ENCODE measurements around the gene CDC42EP4. TPM values are rescaled to one million over a fixed set of nuclear protein-coding genes. Genes with fewer than 3 reads are reported as not detected.
"Not testable (repeated sequence)": the region's sequence is repeated elsewhere in the genome, so short reads cannot be mapped to it uniquely, and the experiment has no call there.

The CDC42EP4 gene
- polyA plus RNA-seq, 3 donors from 2014 or later: 0.26 to 0.41 TPM; not detected in 1

DNA sequence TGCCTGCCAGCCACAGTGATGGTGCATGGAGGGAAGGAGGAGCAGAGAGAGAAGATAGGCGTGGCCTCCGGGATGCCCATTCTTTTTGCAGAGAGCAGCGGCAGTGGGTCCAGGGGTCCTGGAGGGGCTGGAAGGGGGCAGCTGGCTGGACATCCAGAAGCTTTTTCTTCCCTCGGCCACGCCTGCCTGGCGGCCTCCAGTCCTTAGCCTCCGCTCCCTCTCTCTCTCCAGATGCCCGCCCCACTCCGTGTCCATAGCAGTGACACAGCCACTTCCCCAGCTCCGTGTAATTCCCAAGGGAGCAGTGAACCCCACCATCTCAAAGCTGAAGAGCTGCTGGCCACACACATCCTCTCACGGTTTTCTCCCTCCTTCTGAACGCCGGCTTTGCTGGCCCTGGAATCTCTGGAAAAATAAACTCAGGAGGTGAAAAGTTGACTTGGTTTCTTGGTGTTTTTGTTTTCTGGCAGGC lies 26.3 kb upstream of the CDC42EP4 start:
- DNase-seq: no peak
- H3K4me1 Mint-ChIP-seq: no peaks in the 10 kb centered on the region
- H3K9me3 Mint-ChIP-seq: no peaks in the 10 kb centered on the region
- no peak overlapping the region for H3K27ac Mint-ChIP-seq
- no peak overlapping the region for H3K4me3 Mint-ChIP-seq
- H3K27me3 Mint-ChIP-seq (ENCODE audit: low read depth in 3 of 3): peaks cover 0 to 2% (median 0%) of the 10 kb centered on the region in 3 donors
- no peaks in the 10 kb centered on the region for H3K36me3 Mint-ChIP-seq

DNA sequence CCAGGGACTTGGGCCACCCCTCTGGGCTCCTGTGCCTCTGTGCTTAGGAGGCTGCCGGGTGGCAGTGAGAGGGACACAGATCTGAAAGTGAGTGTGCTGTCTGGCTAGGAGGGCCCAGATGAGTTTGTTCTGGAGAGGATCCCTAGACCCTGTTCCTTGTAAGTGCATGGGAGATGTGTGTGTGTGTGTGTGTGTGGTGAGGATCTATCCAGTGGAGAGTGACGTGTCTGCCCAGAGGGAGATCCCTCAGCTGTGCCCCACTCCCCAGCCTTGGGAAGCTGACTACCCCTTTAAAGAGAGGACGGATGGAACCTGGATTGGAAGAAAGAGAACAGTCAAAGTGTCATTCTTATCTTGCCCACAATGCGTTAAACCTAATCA lies 25.5 kb upstream of the CDC42EP4 start:
- Mint-ChIP-seq H3K27ac (no peak overlapping the region), H3K4me3 (no peak overlapping the region), H3K36me3 (no peaks in the 10 kb centered on the region), H3K9me3 (no peaks in the 10 kb centered on the region), H3K27me3 (ENCODE audit: low read depth in 3 of 3) (peaks cover 0 to 4% (median 0%) of the 10 kb centered on the region in 3 donors), H3K4me1 (no peaks in the 10 kb centered on the region)
- no peak for DNase-seq

DNA sequence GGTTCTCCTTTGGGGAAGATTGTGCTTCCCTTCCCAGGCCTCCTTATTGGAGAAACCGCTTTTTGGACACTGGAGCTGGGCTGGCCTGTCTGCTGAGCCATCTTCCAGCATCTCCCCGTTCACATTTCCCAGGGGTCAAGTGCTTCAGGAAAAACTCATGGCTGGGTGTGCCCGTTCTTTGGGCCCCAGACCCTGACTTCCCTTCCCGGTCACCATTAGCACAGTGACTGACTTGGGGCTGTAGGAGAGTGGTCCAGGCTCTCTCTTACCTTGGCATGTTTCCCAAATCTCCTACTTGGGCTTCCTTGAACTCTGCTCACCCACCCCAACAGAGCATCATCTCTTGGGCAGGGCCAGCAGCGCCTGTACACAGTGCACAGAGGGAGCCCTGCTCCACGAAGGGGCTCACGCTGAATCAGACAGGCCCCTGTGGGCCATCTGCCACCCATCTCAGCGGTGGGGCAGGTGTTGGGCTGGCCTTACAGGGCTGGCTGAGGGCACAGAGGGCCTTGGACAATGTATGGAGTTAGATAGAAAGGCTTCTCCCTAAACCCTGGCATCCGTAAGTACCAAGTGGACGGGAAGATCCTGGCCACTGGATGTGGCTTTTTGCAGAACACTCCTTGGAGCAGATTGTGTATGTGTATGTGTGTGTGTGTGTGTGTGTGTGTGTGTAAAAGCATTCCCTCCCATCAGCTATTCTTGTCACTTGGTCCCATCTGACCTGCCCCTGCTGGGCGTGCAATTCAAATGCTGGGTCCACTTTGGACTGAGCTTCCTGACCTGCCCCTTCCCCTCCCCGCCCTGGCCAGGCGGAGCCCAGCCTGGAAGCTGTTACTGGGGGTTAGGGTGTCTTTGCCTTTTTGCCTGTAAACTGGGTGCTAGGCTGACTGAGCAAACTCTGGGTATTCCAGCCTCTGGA lies 24.9 kb upstream of the CDC42EP4 start:
- Mint-ChIP-seq H3K27me3 (ENCODE audit: low read depth in 3 of 3) (peaks cover 0 to 4% (median 0%) of the 10 kb centered on the region in 3 donors), H3K9me3 (no peaks in the 10 kb centered on the region), H3K27ac (no peak overlapping the region), H3K4me3 (no peak overlapping the region), H3K36me3 (no peaks in the 10 kb centered on the region), H3K4me1 (no peaks in the 10 kb centered on the region)
- DNase-seq: no peak

GRCh38 chr17:73335591-73336407 lies 24.0 kb upstream of the CDC42EP4 start:
- H3K27ac Mint-ChIP-seq: no peak overlapping the region
- H3K36me3 Mint-ChIP-seq: no peaks in the 10 kb centered on the region
- DNase-seq: no peak
- no peak overlapping the region for H3K4me3 Mint-ChIP-seq
- H3K4me1 Mint-ChIP-seq: no peaks in the 10 kb centered on the region
- H3K9me3 Mint-ChIP-seq: no peaks in the 10 kb centered on the region
- H3K27me3 Mint-ChIP-seq (ENCODE audit: low read depth in 3 of 3): peaks cover 0 to 4% (median 0%) of the 10 kb centered on the region in 3 donors

GRCh38 chr17:73334771-73335513 lies 23.1 kb upstream of the CDC42EP4 start:
- Mint-ChIP-seq H3K27ac (no peak overlapping the region), H3K4me1 (no peaks in the 10 kb centered on the region), H3K9me3 (no peaks in the 10 kb centered on the region), H3K4me3 (no peak overlapping the region), H3K36me3 (no peaks in the 10 kb centered on the region), H3K27me3 (ENCODE audit: low read depth in 3 of 3) (peaks cover 0 to 4% (median 0%) of the 10 kb centered on the region in 3 donors)
- DNase-seq: no peak

DNA sequence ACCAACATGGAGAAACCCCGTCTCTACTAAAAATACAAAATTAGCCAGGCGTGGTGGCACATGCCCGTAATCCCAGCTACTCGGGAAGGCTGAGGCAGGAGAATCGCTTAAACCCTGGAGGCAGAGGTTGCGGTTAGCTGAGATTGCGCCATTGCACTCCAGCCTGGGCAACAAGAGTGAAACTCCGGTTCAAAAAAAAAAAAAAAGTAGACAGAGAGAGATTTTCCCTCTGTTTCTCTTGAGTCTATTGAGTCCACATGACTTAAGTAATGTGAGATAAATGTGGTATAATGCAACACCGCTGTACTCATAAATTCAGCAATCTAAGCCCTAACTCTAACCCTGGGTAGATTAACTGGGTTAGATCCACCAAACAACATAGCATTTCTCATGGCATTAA lies 21.6 kb upstream of the CDC42EP4 start:
- H3K27me3 Mint-ChIP-seq (ENCODE audit: low read depth in 3 of 3); H3K27ac Mint-ChIP-seq; H3K36me3 Mint-ChIP-seq; H3K9me3 Mint-ChIP-seq; H3K4me3 Mint-ChIP-seq; DNase-seq; H3K4me1 Mint-ChIP-seq: not testable (repeated sequence)

GRCh38 chr17:73331060-73331459 lies 19.3 kb upstream of the CDC42EP4 start:
- H3K9me3 Mint-ChIP-seq: no peaks in the 10 kb centered on the region
- peaks cover 0 to 5% (median 5%) of the 10 kb centered on the region in 3 donors for H3K27me3 Mint-ChIP-seq (ENCODE audit: low read depth in 3 of 3)
- H3K4me1 Mint-ChIP-seq: no peaks in the 10 kb centered on the region
- H3K27ac Mint-ChIP-seq: no peak overlapping the region
- no peak for DNase-seq
- no peaks in the 10 kb centered on the region for H3K36me3 Mint-ChIP-seq
- H3K4me3 Mint-ChIP-seq: no peak overlapping the region

DNA sequence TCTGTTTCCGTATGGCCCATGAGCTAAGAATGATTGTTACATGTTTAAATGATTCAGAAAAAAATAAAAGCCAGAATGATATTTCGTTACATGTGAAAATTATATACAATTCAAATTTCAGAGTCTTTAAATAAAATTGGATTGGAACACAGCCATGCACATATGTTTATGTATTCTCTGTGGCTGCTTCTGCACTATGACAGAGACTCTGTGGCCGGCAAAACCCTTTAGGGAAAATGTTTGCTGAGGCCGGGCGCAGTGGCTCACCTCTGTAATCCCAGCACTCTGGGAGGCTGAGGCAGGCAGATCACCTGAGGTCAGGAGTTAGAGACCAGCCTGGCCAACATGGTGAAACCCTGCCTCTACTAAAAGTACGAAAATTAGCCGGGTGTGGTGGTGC lies 15.9 kb upstream of the CDC42EP4 start:
- Mint-ChIP-seq H3K36me3 (no peaks in the 10 kb centered on the region), H3K4me3 (no peak overlapping the region), H3K4me1 (no peaks in the 10 kb centered on the region), H3K27ac (no peak overlapping the region), H3K27me3 (ENCODE audit: low read depth in 3 of 3) (peaks cover 0 to 12% (median 3%) of the 10 kb centered on the region in 3 donors), H3K9me3 (no peaks in the 10 kb centered on the region)
- DNase-seq: no peak

- Mint-ChIP-seq H3K4me3 (no peak overlapping the region), H3K4me1 (no peaks in the 10 kb centered on the region), H3K27ac (no peak overlapping the region), H3K27me3 (ENCODE audit: low read depth in 3 of 3) (peaks cover 0 to 12% (median 4%) of the 10 kb centered on the region in 3 donors), H3K9me3 (no peaks in the 10 kb centered on the region), H3K36me3 (no peaks in the 10 kb centered on the region)
- no peak for DNase-seq
These were observed 13.7 kb upstream of the CDC42EP4 start for GRCh38 chr17:73325527-73325842.

- Mint-ChIP-seq H3K4me1 (no peaks in the 10 kb centered on the region), H3K27ac (no peak overlapping the region), H3K27me3 (ENCODE audit: low read depth in 3 of 3) (peaks cover 0 to 12% (median 4%) of the 10 kb centered on the region in 3 donors), H3K4me3 (no peak overlapping the region), H3K36me3 (no peaks in the 10 kb centered on the region), H3K9me3 (no peaks in the 10 kb centered on the region)
- no peak for DNase-seq
These were observed 13.1 kb upstream of the CDC42EP4 start for GRCh38 chr17:73324711-73325526.

DNA sequence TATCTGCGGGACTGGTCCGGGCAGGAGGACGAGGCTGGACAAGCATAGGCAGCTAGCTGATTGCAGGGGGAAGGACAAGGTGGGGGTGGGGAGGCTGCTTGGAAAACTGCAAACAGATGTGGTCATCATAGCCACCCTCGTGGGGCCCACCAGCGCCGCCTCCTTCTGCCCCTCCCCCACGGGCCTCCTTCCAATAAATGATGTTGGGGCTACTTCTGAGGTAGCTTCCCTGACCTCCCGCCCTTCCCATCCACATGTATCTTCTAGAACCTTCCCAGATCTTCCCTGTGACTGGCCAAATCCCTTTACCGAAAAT lies 12.3 kb upstream of the CDC42EP4 start:
- Mint-ChIP-seq H3K27me3 (ENCODE audit: low read depth in 3 of 3) (peaks cover 0 to 15% (median 4%) of the 10 kb centered on the region in 3 donors), H3K4me1 (no peaks in the 10 kb centered on the region), H3K36me3 (no peaks in the 10 kb centered on the region), H3K4me3 (no peak overlapping the region), H3K9me3 (no peaks in the 10 kb centered on the region), H3K27ac (no peak overlapping the region)
- DNase-seq: no peak

- no peaks in the 10 kb centered on the region for H3K36me3 Mint-ChIP-seq
- no peaks in the 10 kb centered on the region for H3K4me1 Mint-ChIP-seq
- H3K9me3 Mint-ChIP-seq: no peaks in the 10 kb centered on the region
- no peak overlapping the region for H3K27ac Mint-ChIP-seq
- DNase-seq: no peak
- H3K4me3 Mint-ChIP-seq: no peak overlapping the region
- peaks cover 0 to 11% (median 4%) of the 10 kb centered on the region in 3 donors for H3K27me3 Mint-ChIP-seq (ENCODE audit: low read depth in 3 of 3)
These were observed 11.8 kb upstream of the CDC42EP4 start for GRCh38 chr17:73323409-73324159.
